ENCODE data around the gene MAGEF1.

MAGEF1 gene

GRCh38 chr3:184725176-184725719 is 13.4 kb upstream of the MAGEF1 start:
- DNase-seq (ENCODE audit: low spot score): no peak

GRCh38 chr3:184724699-184725098 is 12.8 kb upstream of the MAGEF1 start:
- DNase-seq (ENCODE audit: low spot score): no peak

- DNase-seq (ENCODE audit: low spot score): no peak
These were observed 7.8 kb upstream of the MAGEF1 start for GRCh38 chr3:184719709-184720108.

GRCh38 chr3:184718431-184718830 is 6.6 kb upstream of the MAGEF1 start:
- no peak for DNase-seq (ENCODE audit: low spot score)

- no peak for DNase-seq (ENCODE audit: low spot score)
These were observed 5.6 kb upstream of the MAGEF1 start for GRCh38 chr3:184717399-184717983.

GRCh38 chr3:184716622-184717398 is 4.9 kb upstream of the MAGEF1 start:
- DNase-seq (ENCODE audit: low spot score): no peak

- DNase-seq (ENCODE audit: low spot score): no peak
These were observed 4.2 kb upstream of the MAGEF1 start for GRCh38 chr3:184715943-184716621.

- no peak for DNase-seq (ENCODE audit: low spot score)
These were observed 1.7 kb upstream of the MAGEF1 start for GRCh38 chr3:184713521-184713920.

GRCh38 chr3:184713040-184713355 is 1.1 kb upstream of the MAGEF1 start:
- DNase-seq (ENCODE audit: low spot score): no peak

GRCh38 chr3:184712248-184713039 is 580 bp upstream of the MAGEF1 start:
- DNase-seq (ENCODE audit: low spot score): no peak

- DNase-seq (ENCODE audit: low spot score): no peak
These were observed 883 bp downstream of the MAGEF1 start for GRCh38 chr3:184710870-184711492.

GRCh38 chr3:184703657-184704056 is 8.2 kb downstream of the MAGEF1 start:
- no peak for DNase-seq (ENCODE audit: low spot score)

- DNase-seq (ENCODE audit: low spot score): no peak
These were observed 11.1 kb downstream of the MAGEF1 start for GRCh38 chr3:184700759-184701158.

- no peak for DNase-seq (ENCODE audit: low spot score)
These were observed 14.0 kb downstream of the MAGEF1 start for GRCh38 chr3:184697845-184698244.

GRCh38 chr3:184696697-184697096 is 15.2 kb downstream of the MAGEF1 start:
- DNase-seq (ENCODE audit: low spot score): no peak

GRCh38 chr3:184694716-184695115 is 17.1 kb downstream of the MAGEF1 start:
- no peak for DNase-seq (ENCODE audit: low spot score)

GRCh38 chr3:184694133-184694665 is 17.7 kb downstream of the MAGEF1 start:
- no peak for DNase-seq (ENCODE audit: low spot score)

GRCh38 chr3:184693011-184693975 is 18.6 kb downstream of the MAGEF1 start:
- DNase-seq (ENCODE audit: low spot score): no peak

GRCh38 chr3:184691397-184692231 is 20.2 kb downstream of the MAGEF1 start:
- no peak for DNase-seq (ENCODE audit: low spot score)

All from CD4-positive, alpha-beta T cell treated with Interleukin-15 for 4 hours (primary cell).